ENCODE measurements around the gene RHOF. TPM values are rescaled to one million over a fixed set of nuclear protein-coding genes. Genes with fewer than 3 reads are reported as not detected.

Gene RHOF
- total and polyA plus RNA-seq, 4 donors: 0.97 to 7.0 (median 3.5) TPM

DNA sequence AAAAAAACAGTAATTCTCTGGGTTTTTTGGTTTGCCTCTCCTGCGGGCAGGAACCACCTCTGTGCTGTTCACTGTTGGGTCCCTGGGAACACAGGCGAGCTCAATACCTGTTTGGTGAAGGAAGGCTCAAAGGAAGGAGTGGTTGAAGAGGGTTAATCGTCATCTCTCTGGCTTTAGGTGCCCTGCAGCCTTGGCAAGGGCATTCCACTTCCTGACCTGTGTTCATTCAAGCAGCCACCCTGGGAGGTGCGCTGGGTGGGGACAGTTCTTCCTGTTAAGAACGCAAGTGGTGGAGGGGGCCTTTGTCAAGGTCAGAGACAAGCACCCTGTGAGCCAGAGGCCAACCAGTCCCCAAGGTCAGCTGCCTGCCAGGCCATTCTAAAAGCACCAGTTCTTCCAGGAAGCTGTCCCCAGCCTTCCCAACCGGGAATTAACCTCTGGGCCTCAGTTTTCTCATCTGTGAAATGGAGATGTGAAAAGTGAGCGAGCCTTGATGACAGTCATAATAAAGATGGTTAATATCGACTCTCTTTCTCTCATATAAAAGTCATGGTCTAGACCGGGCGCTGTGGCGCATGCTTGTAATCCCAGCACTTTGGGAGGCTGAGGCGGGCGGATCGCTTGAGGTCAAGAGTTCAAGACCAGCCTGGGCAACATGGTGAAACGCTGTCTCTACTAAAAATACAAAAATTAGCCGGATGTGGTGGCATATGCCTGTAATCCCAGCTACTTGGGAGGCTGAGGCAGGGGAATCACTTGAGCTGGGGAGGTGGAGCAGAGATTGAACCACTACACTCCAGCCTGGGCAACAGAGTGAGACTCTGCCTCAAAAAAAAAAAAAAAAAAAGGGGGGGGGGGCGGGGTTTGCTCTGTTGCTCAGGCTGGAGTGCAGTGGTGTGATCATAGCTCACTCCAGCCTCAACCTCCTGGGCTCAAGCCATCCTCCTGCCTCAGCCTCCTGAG, 6.1 kb downstream of the RHOF start:
- Histone ChIP-seq H3K27ac (ENCODE audit: low read depth in 1 of 2, low read length in 2 of 2) (peak overlapping the region; percentile 52 to 78), H3K4me3 (ENCODE audit: low read depth in 1 of 3, low read length in 3 of 3) (no peak overlapping the region), H3K9ac (ENCODE audit: low read depth in 1 of 2, low read length in 2 of 2) (no peak overlapping the region), H3K36me3 (ENCODE audit: control insufficient read depth in 4 of 4, insufficient read depth in 3 of 4, low read depth in 1 of 4, low read length in 3 of 4) (no peaks in the 10 kb centered on the region), H3K9me3 (ENCODE audit: control insufficient read depth in 4 of 4, low read length in 3 of 4) (no peaks in the 10 kb centered on the region), H3K27me3 (ENCODE audit: control insufficient read depth in 4 of 4, insufficient read depth in 4 of 4, low read length in 3 of 4) (no peaks in the 10 kb centered on the region), H3K4me1 (ENCODE audit: control insufficient read depth in 4 of 4, insufficient read depth in 4 of 4, low read length in 3 of 4) (peaks cover 5 to 20% (median 6%) of the 10 kb centered on the region in 4 donors)
- WGBS: 79% methylated on average over 17 of the region's 17 CpGs
- DNase-seq (ENCODE audit: low spot score): no peak
- TF ChIP-seq GABPA (IDR thresholded peaks at IDR 0.05 in 1 of 2, conservative IDR thresholded peaks at IDR 0.05 in 1 of 2) (no peak), RXRA (IDR thresholded peaks at IDR 0.05) (no peak), YY1 (IDR thresholded peaks at IDR 0.05) (no peak), SP1 (IDR thresholded peaks at IDR 0.05) (no peak), FOXA1 (IDR thresholded peaks at IDR 0.05) (no peak), NR2F2 (IDR thresholded peaks at IDR 0.05) (no peak), RAD21 (IDR thresholded peaks at IDR 0.05) (no peak), FOXA2 (IDR thresholded peaks at IDR 0.05) (no peak)
- TF ChIP-seq, protein P1, sequence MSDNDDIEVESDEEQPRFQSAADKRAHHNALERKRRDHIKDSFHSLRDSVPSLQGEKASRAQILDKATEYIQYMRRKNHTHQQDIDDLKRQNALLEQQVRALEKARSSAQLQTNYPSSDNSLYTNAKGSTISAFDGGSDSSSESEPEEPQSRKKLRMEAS (IDR thresholded peaks at IDR 0.05): no peak
- TF ChIP-seq, protein P2, sequence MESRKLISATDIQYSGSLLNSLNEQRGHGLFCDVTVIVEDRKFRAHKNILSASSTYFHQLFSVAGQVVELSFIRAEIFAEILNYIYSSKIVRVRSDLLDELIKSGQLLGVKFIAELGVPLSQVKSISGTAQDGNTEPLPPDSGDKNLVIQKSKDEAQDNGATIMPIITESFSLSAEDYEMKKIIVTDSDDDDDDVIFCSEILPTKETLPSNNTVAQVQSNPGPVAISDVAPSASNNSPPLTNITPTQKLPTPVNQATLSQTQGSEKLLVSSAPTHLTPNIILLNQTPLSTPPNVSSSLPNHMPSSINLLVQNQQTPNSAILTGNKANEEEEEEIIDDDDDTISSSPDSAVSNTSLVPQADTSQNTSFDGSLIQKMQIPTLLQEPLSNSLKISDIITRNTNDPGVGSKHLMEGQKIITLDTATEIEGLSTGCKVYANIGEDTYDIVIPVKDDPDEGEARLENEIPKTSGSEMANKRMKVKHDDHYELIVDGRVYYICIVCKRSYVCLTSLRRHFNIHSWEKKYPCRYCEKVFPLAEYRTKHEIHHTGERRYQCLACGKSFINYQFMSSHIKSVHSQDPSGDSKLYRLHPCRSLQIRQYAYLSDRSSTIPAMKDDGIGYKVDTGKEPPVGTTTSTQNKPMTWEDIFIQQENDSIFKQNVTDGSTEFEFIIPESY (IDR thresholded peaks at IDR 0.05): no peak

DNA sequence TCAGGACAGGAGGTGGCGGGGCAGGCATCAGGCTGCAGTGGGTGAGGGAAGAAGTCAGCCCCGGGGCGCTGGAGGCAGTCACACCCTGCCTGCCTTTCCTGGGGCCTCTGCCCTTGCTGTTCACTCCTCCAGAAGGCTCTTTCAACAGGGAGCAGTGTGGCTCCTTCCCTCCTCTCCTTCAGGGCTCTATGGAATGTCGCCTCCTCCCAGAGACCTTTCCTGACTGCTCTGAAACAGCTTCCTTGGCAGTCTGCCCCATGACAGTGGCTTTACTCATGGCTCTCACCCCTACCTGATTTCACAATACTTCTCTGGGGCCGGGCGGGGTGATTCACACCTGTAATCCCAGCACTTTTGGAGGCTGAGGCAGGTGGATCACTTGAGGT, 7.1 kb downstream of the RHOF start:
- Histone ChIP-seq H3K36me3 (ENCODE audit: control insufficient read depth in 4 of 4, insufficient read depth in 3 of 4, low read depth in 1 of 4, low read length in 3 of 4) (no peaks in the 10 kb centered on the region), H3K9me3 (ENCODE audit: control insufficient read depth in 4 of 4, low read length in 3 of 4) (no peaks in the 10 kb centered on the region), H3K27me3 (ENCODE audit: control insufficient read depth in 4 of 4, insufficient read depth in 4 of 4, low read length in 3 of 4) (no peaks in the 10 kb centered on the region), H3K27ac (ENCODE audit: low read depth in 1 of 2, low read length in 2 of 2) (peak overlapping the region; percentile 52 to 78), H3K4me3 (ENCODE audit: low read depth in 1 of 3, low read length in 3 of 3) (no peak overlapping the region), H3K4me1 (ENCODE audit: control insufficient read depth in 4 of 4, insufficient read depth in 4 of 4, low read length in 3 of 4) (peaks cover 5 to 14% (median 6%) of the 10 kb centered on the region in 4 donors), H3K9ac (ENCODE audit: low read depth in 1 of 2, low read length in 2 of 2) (no peak overlapping the region)
- peak; percentile 69 to 73 for TF ChIP-seq RXRA (IDR thresholded peaks at IDR 0.05)
- TF ChIP-seq HNF4A (conservative IDR thresholded peaks at IDR 0.05): peak; percentile 47 to 61
- peak; percentile 14 to 32 for TF ChIP-seq RAD21 (IDR thresholded peaks at IDR 0.05)
- TF ChIP-seq, protein P1 (IDR thresholded peaks at IDR 0.05): no peak
- peak in 1 of 2 donors; percentile 50 for TF ChIP-seq JUND (IDR thresholded peaks at IDR 0.05)
- TF ChIP-seq YY1 (IDR thresholded peaks at IDR 0.05): peak; percentile 18
- TF ChIP-seq, protein P3, sequence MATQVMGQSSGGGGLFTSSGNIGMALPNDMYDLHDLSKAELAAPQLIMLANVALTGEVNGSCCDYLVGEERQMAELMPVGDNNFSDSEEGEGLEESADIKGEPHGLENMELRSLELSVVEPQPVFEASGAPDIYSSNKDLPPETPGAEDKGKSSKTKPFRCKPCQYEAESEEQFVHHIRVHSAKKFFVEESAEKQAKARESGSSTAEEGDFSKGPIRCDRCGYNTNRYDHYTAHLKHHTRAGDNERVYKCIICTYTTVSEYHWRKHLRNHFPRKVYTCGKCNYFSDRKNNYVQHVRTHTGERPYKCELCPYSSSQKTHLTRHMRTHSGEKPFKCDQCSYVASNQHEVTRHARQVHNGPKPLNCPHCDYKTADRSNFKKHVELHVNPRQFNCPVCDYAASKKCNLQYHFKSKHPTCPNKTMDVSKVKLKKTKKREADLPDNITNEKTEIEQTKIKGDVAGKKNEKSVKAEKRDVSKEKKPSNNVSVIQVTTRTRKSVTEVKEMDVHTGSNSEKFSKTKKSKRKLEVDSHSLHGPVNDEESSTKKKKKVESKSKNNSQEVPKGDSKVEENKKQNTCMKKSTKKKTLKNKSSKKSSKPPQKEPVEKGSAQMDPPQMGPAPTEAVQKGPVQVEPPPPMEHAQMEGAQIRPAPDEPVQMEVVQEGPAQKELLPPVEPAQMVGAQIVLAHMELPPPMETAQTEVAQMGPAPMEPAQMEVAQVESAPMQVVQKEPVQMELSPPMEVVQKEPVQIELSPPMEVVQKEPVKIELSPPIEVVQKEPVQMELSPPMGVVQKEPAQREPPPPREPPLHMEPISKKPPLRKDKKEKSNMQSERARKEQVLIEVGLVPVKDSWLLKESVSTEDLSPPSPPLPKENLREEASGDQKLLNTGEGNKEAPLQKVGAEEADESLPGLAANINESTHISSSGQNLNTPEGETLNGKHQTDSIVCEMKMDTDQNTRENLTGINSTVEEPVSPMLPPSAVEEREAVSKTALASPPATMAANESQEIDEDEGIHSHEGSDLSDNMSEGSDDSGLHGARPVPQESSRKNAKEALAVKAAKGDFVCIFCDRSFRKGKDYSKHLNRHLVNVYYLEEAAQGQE (IDR thresholded peaks at IDR 0.05): no peak
- TF ChIP-seq SP1 (IDR thresholded peaks at IDR 0.05): peak; percentile 52
- TF ChIP-seq EGR1 (IDR thresholded peaks at IDR 0.05; ENCODE audit: low read depth in 2 of 2): no peak
- DNase-seq (ENCODE audit: low spot score): no peak
- WGBS: 33% methylated on average over 6 of the region's 6 CpGs
